CD4-positive, alpha-beta T cell treated with Interleukin-15 for 4 hours (primary cell): ENCODE results near the gene TEKTIP1.
"Not testable (repeated sequence)": the region's sequence is repeated elsewhere in the genome, so short reads cannot be mapped to it uniquely, and the experiment has no call there.

Experiments used
- DNase-seq: peaks from one replicate; pipeline ENCODE4 v3.0.0-alpha.2; 2020; ENCODE audit warnings: low spot score

Gene TEKTIP1

GRCh38 chr19:3557461-3558248 is 18.7 kb downstream of the TEKTIP1 start, which contains the start of gene MFSD12:
TSS of gene MFSD12 (minus strand) at chr19:3557586. CDS start at chr19:3557403, 183 bp downstream.
- peak; percentile 95 for DNase-seq

GRCh38 chr19:3563709-3564524 is 24.9 kb downstream of the TEKTIP1 start:
- DNase-seq: no peak

DNA sequence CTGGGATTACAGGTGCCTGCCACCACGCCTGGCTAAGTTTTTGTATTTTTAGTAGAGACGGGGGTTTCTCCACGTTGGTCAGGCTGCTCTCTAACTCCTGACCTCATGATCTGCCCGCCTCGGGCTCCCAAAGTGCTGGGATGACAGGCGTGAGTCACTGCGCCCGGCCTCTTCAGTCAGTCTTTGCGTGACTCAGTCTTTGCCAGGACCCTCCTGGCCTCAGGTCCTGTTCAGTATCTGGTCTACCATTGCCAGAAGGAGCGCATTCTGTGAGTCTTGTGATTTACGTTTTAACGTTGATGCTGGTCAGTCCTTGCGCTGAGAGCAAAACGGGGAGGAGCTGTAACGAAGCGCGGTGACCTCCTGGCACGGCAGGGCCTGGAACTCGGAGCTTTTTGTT is 26.2 kb downstream of the TEKTIP1 start:
- DNase-seq: no peak

- not testable (repeated sequence) for DNase-seq
Measured at GRCh38 chr19:3570042-3570441, 31.1 kb downstream of the TEKTIP1 start.

GRCh38 chr19:3570606-3571011 is 31.6 kb downstream of the TEKTIP1 start:
- no peak for DNase-seq

DNA sequence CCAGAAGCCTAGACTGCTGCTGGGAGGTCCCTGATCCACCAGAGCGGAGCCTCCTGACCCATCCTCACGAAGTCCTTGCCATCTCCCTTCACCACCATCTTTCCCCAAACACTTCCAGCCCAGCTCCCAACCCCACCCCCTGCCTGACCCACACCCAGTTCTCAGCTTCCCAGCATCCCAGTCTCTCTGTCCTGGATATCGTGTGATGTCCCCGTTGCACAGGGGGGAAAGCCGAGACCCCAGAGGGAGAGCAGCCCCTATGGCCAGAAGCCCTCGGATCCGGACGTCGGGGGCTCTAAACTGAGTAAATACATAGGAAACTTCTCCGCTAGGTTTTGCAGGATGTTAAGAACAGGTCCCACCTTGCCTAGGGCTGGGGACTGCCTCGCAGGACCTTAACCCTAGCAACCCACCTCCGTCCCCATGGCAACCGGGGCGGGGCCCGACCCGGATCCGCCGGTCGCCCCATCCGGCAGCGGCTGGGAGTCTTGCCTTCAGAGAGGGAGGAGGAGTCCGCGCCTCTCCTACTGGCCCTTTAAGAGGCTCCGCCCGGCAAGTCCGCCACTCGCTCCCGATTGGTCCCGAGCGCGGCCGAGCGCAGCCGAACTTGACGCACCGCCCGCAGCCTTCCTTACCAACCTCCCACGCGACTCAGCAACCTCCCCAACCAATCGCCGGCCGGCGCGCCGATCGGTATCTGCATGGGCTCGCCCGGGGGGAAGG is 33.3 kb downstream of the TEKTIP1 start:
- DNase-seq: peak; percentile 99

GRCh38 chr19:3572855-3573161 is 33.8 kb downstream of the TEKTIP1 start, which contains the start of gene HMG20B:
TSS of gene HMG20B (plus strand) at chr19:3572944. CDS start at chr19:3573310, 366 bp downstream.
- DNase-seq: no peak

- no peak for DNase-seq
Measured at GRCh38 chr19:3573162-3573857, 34.3 kb downstream of the TEKTIP1 start.

DNA sequence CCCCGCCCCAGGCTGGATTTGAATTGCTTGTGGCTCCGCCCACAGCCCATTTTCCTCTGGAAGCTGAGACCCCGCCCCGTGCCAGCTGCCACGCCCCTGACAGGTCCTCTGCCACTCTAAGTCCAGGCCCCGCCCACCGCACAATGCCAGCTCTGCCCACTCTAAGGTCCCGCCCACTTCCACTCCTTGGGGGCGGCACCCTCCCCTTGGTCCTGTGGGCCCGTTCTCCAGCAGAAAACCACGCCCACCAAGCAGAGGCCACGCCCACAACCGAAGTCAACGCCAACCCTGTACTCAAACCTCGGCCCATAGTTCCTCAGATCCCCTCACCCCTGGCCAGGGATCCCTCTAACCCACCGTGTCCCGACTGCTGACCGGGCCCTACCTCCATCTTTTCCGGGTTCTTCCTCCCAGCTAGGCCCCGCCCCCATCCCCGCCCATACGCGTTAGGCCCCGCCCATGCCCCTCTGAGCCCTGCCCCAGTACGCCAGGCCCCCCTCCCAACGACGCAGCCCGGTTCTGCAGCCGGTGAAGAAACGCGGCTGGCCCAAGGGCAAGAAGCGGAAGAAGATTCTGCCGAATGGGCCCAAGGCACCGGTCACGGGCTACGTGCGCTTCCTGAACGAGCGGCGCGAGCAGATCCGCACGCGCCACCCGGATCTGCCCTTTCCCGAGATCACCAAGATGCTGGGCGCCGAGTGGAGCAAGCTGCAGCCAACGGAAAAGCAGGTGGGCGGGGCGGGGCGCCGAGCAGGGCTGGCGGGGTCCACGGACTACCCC is 35.1 kb downstream of the TEKTIP1 start:
- DNase-seq: peak; percentile 73

- DNase-seq: peak; percentile 9
Measured at GRCh38 chr19:3575260-3575741, 36.3 kb downstream of the TEKTIP1 start.

GRCh38 chr19:3575949-3576673 is 37.1 kb downstream of the TEKTIP1 start:
- DNase-seq: no peak

GRCh38 chr19:3576696-3577443 is 37.9 kb downstream of the TEKTIP1 start:
- DNase-seq: no peak

DNA sequence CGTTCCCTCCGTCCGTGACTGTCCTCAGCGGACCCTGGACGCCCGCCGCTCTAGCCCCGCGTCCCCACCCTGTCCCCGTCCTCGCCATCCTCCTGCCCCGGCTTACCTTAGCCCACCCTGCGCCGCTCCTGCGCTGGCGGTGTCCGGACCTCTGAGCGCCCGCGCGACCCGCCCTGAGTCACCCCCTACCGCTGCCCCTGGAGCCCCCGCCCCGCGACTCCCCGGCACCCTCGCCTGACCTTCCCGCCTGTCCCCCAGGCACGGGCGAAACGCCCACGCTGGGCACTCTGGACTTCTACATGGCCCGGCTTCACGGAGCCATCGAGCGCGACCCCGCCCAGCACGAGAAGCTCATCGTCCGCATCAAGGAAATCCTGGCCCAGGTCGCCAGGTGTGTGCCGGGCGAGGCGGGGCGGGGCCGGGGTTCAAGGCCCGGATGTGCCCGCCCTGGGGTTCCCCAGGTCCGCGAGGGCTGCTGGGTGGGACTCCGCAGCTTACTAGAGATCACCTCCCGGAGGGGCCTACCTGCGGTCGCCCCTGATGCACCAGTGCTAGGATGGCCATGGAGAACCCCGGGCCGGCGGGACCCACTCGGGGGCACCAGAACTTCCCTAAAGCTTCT is 38.9 kb downstream of the TEKTIP1 start:
- no peak for DNase-seq

GRCh38 chr19:3578390-3578789 is 39.4 kb downstream of the TEKTIP1 start:
- no peak for DNase-seq

DNA sequence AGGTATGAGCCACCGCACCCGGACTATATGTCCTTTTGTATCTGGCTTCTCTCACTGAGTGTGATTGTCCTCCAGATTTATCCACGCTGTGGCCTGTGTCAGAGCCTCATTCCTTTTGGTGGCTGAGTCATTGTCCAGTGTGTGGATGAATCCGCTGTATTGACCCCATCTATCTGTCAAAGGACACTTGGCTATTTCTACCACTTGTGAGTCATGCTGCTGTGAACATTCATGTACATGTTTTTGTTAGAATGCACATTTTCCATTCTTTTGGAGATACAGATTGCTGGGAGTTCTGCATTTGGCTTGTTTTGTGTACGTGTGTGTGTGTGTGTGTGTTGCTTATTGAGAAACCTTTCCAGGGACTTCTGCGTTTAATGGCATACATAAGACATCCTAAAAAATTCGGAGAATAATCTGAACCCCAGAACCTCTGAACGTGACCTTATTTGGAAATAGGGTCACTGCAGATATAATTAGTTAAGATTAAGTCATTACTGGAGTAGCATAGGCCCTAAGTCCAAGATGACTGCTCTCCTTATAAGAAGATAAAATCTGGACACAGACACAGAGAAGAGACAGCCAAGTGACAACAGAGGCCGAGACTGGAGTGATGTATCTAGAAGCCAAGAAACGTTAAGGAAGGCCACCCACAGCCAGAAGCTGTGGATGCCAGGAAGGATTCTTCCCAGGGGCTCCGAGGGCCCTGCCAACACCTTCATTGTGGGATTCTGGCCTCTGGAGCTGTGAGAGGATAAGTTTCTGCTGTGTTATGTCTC is 41.4 kb downstream of the TEKTIP1 start:
- DNase-seq: no peak

- not testable (repeated sequence) for DNase-seq
Measured at GRCh38 chr19:3581792-3582191, 42.8 kb downstream of the TEKTIP1 start.

DNA sequence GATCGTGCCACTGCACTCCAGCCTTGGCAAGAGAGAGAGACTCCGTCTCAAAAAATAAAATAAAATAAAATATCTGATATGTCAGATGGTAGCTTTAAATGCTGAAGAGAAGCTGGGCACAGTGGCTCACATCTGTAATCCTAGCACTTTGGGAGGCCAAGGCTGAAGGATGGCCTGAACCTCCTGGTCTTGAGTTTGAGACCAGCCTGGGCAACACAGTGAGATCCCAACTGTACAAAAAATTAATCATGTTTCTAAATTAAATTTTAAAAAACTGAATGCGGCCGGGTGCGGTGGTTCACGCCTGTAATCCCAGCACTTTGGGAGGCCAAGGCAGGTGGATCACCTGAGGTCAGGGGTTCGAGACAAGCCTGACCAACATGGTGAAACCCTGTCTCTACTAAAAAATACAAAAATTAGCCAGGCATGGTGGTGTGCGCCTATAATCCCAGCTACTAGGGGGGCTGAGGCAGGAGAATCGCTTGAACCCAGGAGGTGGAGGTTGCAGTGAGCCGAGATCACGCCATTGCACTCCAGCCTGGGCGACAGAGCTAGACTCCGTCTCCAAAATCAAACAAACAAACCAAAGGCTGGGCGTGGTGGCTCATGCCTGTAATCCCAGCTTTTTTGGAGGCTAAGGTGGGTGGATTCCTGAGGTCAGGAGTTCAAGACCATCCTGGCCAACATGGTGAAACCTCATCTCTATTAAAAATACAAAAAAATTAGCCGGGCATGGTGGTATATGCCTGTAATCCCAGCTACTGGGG is 45.2 kb downstream of the TEKTIP1 start:
- not testable (repeated sequence) for DNase-seq
